Hematopoietic multipotent progenitor cell treated with erythropoietin and hydrocortisone succinate and interleukin-3 and kit ligand, for 4 days (in vitro differentiated cells): ENCODE results near the gene ZNF14.
"Not testable (repeated sequence)": the region's sequence is repeated elsewhere in the genome, so short reads cannot be mapped to it uniquely, and the experiment has no call there.

Experiments
- DNase-seq: peaks from one replicate; pipeline ENCODE4 v3.0.0-alpha.2; 2015

Gene ZNF14

GRCh38 chr19:19686580-19686979 is 46.3 kb downstream of the ZNF14 start:
- no peak for DNase-seq

- not testable (repeated sequence) for DNase-seq
Observed at GRCh38 chr19:19686119-19686518, 46.8 kb downstream of the ZNF14 start.

- DNase-seq: no peak
Observed at GRCh38 chr19:19679176-19680073, 53.5 kb downstream of the ZNF14 start.

GRCh38 chr19:19677579-19677978 is 55.3 kb downstream of the ZNF14 start:
- DNase-seq: no peak

GRCh38 chr19:19674315-19674714 is 58.6 kb downstream of the ZNF14 start:
- no peak for DNase-seq

- no peak for DNase-seq
Observed at GRCh38 chr19:19672816-19673215, 60.1 kb downstream of the ZNF14 start.

- no peak for DNase-seq
Observed at GRCh38 chr19:19670070-19670551, 62.8 kb downstream of the ZNF14 start.

GRCh38 chr19:19668230-19669012 is 64.5 kb downstream of the ZNF14 start, which contains the start of gene ZNF101:
ZNF101 (plus strand) TSS chr19:19668839; CDS start chr19:19668964, 125 bp downstream.
- DNase-seq: peak; percentile 99

GRCh38 chr19:19665420-19665948 is 67.4 kb downstream of the ZNF14 start:
- DNase-seq: not testable (repeated sequence)

- peak; percentile 99 for DNase-seq
Observed at GRCh38 chr19:19663256-19664120, 69.4 kb downstream of the ZNF14 start, which contains the start of gene ATP13A1. ATP13A1 (minus strand) TSS chr19:19663676; CDS start chr19:19663666, 10 bp downstream.

GRCh38 chr19:19662871-19663255 is 70.0 kb downstream of the ZNF14 start:
- no peak for DNase-seq

GRCh38 chr19:19662344-19662743 is 70.6 kb downstream of the ZNF14 start:
- no peak for DNase-seq

GRCh38 chr19:19661675-19662251 is 71.1 kb downstream of the ZNF14 start:
- peak; percentile 73 for DNase-seq

- no peak for DNase-seq
Observed at GRCh38 chr19:19661141-19661674, 71.7 kb downstream of the ZNF14 start.
